ENCODE results near the gene COL1A2. TPM values are rescaled to one million over a fixed set of nuclear protein-coding genes. Genes with fewer than 3 reads are reported as not detected.

The COL1A2 gene
- total and polyA plus RNA-seq, 2 donors (not counting 1 experiment from before 2014, with no cell fraction given) = 2,400 to 3,638 TPM

- Histone ChIP-seq H4K20me1 (ENCODE audit: control insufficient read depth, extremely low read depth, insufficient read depth, low read length) (peaks cover 8% of the 10 kb centered on the region), H3K36me3 (ENCODE audit: control insufficient read depth, insufficient read depth, low read length) (peaks cover 27% of the 10 kb centered on the region), H3K27me3 (ENCODE audit: control insufficient read depth, insufficient read depth, low read length) (no peaks in the 10 kb centered on the region), H3K9me3 (ENCODE audit: control insufficient read depth, insufficient read depth, low read depth, low read length) (no peaks in the 10 kb centered on the region), H3K4me2 (ENCODE audit: extremely low read depth, insufficient read depth, low read length) (no peak overlapping the region), H3K27ac (ENCODE audit: insufficient read depth, low read length) (no peak overlapping the region), H2AFZ (ENCODE audit: low read length) (no peak overlapping the region), H3K4me1 (ENCODE audit: control insufficient read depth, extremely low read depth, insufficient read depth, low read length) (peaks cover 29% of the 10 kb centered on the region), H3K4me3 (replicated peaks in 1 of 4; ENCODE audit: control extremely low read depth in 1 of 4, insufficient read depth in 1 of 4, low read depth in 3 of 4, low read length in 4 of 4) (peak overlapping the region in 1 of 4 experiments; percentile 31), H3K9ac (ENCODE audit: insufficient read depth, low read length) (no peak overlapping the region), H3K79me2 (ENCODE audit: control insufficient read depth, insufficient read depth, low read length) (peaks cover 83% of the 10 kb centered on the region)
- DNase-seq (ENCODE audit: low read depth in 2 of 2) = no peak
- no peak for TF ChIP-seq CTCF (conservative IDR thresholded peaks at IDR 0.05 in 1 of 2, IDR thresholded peaks at IDR 0.05 in 1 of 2; ENCODE audit: low read depth in 1 of 2, low read length in 2 of 2)
- TF ChIP-seq EZH2 (IDR thresholded peaks at IDR 0.05; ENCODE audit: low read length, missing control alignments) = no peak
Observed at GRCh38 chr7:94406696-94407095, 12.0 kb downstream of the COL1A2 start.

- Histone ChIP-seq H3K27me3 (ENCODE audit: control insufficient read depth, insufficient read depth, low read length) (no peaks in the 10 kb centered on the region), H3K27ac (ENCODE audit: insufficient read depth, low read length) (peak overlapping the region; percentile 40), H3K4me3 (replicated peaks in 1 of 4; ENCODE audit: control extremely low read depth in 1 of 4, insufficient read depth in 1 of 4, low read depth in 3 of 4, low read length in 4 of 4) (peak overlapping the region in 1 of 4 experiments; percentile 10), H3K4me1 (ENCODE audit: control insufficient read depth, extremely low read depth, insufficient read depth, low read length) (peaks cover 35% of the 10 kb centered on the region), H2AFZ (ENCODE audit: low read length) (no peak overlapping the region), H3K9me3 (ENCODE audit: control insufficient read depth, insufficient read depth, low read depth, low read length) (no peaks in the 10 kb centered on the region), H3K9ac (ENCODE audit: insufficient read depth, low read length) (no peak overlapping the region), H4K20me1 (ENCODE audit: control insufficient read depth, extremely low read depth, insufficient read depth, low read length) (peaks cover 4% of the 10 kb centered on the region), H3K79me2 (ENCODE audit: control insufficient read depth, insufficient read depth, low read length) (peaks cover 70% of the 10 kb centered on the region), H3K4me2 (ENCODE audit: extremely low read depth, insufficient read depth, low read length) (no peak overlapping the region), H3K36me3 (ENCODE audit: control insufficient read depth, insufficient read depth, low read length) (peaks cover 28% of the 10 kb centered on the region)
- TF ChIP-seq EZH2 (IDR thresholded peaks at IDR 0.05; ENCODE audit: low read length, missing control alignments) (no peak), CTCF (conservative IDR thresholded peaks at IDR 0.05 in 1 of 2, IDR thresholded peaks at IDR 0.05 in 1 of 2; ENCODE audit: low read depth in 1 of 2, low read length in 2 of 2) (no peak)
- DNase-seq (ENCODE audit: low read depth in 2 of 2) = no peak
Observed at GRCh38 chr7:94409200-94409948, 14.7 kb downstream of the COL1A2 start.

- DNase-seq (ENCODE audit: low read depth in 2 of 2) = peak in 1 of 2 donors; percentile 55
- no peak overlapping the region for H2AFZ ChIP-seq (ENCODE audit: low read length)
- TF ChIP-seq EZH2 (IDR thresholded peaks at IDR 0.05; ENCODE audit: low read length, missing control alignments) (no peak), CTCF (conservative IDR thresholded peaks at IDR 0.05 in 1 of 2, IDR thresholded peaks at IDR 0.05 in 1 of 2; ENCODE audit: low read depth in 1 of 2, low read length in 2 of 2) (no peak)
- no peak overlapping the region for H3K27ac ChIP-seq (ENCODE audit: insufficient read depth, low read length)
- peaks cover 4% of the 10 kb centered on the region for H4K20me1 ChIP-seq (ENCODE audit: control insufficient read depth, extremely low read depth, insufficient read depth, low read length)
- H3K4me2 ChIP-seq (ENCODE audit: extremely low read depth, insufficient read depth, low read length) = no peak overlapping the region
- peaks cover 22% of the 10 kb centered on the region for H3K36me3 ChIP-seq (ENCODE audit: control insufficient read depth, insufficient read depth, low read length)
- H3K9ac ChIP-seq (ENCODE audit: insufficient read depth, low read length) = no peak overlapping the region
- no peaks in the 10 kb centered on the region for H3K9me3 ChIP-seq (ENCODE audit: control insufficient read depth, insufficient read depth, low read depth, low read length)
- peaks cover 35% of the 10 kb centered on the region for H3K4me1 ChIP-seq (ENCODE audit: control insufficient read depth, extremely low read depth, insufficient read depth, low read length)
- no peaks in the 10 kb centered on the region for H3K27me3 ChIP-seq (ENCODE audit: control insufficient read depth, insufficient read depth, low read length)
- no peak overlapping the region for H3K4me3 ChIP-seq (replicated peaks in 1 of 4; ENCODE audit: control extremely low read depth in 1 of 4, insufficient read depth in 1 of 4, low read depth in 3 of 4, low read length in 4 of 4)
- peaks cover 69% of the 10 kb centered on the region for H3K79me2 ChIP-seq (ENCODE audit: control insufficient read depth, insufficient read depth, low read length)
Observed at GRCh38 chr7:94410413-94411187, 15.9 kb downstream of the COL1A2 start.

Measured in fibroblast of lung (primary cell).